NT2/D1 (cell line): ENCODE data around the gene SLC6A13.

Experiments
- SUZ12 ChIP-seq: IDR thresholded peaks from 2 replicates; pipeline ENCODE4 v1.6.1; 2011; ENCODE audit not compliant: insufficient read length, insufficient read depth; ENCODE audit errors: extremely low read depth
- YY1 ChIP-seq: IDR thresholded peaks from 2 replicates; pipeline ENCODE4 v1.6.1; 2011; ENCODE audit not compliant: insufficient read length, insufficient read depth
- ZNF274 ChIP-seq: IDR thresholded peaks from 2 replicates; pipeline ENCODE4 v1.6.1; 2011; ENCODE audit warnings: mild to moderate bottlenecking, low read depth, low read length

GRCh38 chr12:174596-174995, 88.0 kb downstream of the SLC6A13 start:
- no peak for TF ChIP-seq ZNF274
- TF ChIP-seq SUZ12 = no peak
- no peak for TF ChIP-seq YY1
